ENCODE data around the gene PPP2R2B.

PPP2R2B gene

GRCh38 chr5:146877178-146877681 lies 1.3 kb downstream of the PPP2R2B start:
- peaks cover 2% of the 10 kb centered on the region for H3K27me3 ChIP-seq (replicated peaks; ENCODE audit: control insufficient read depth, insufficient read depth, low read length)
- no peaks in the 10 kb centered on the region for H3K36me3 ChIP-seq (ENCODE audit: control insufficient read depth, insufficient read depth, low read length)
- H3K4me3 ChIP-seq (replicated peaks; ENCODE audit: low read depth, low read length): no peak overlapping the region; the same call in 1 of the 2 replicates
- TF ChIP-seq CTCF (IDR thresholded peaks at IDR 0.05; ENCODE audit: insufficient read depth, low read length, poor library complexity, severe bottlenecking): no peak
- no peak for DNase-seq (ENCODE audit: extremely low read depth, insufficient read length)

GRCh38 chr5:146873186-146873917 lies 5.2 kb downstream of the PPP2R2B start:
- peaks cover 2% of the 10 kb centered on the region for H3K27me3 ChIP-seq (replicated peaks; ENCODE audit: control insufficient read depth, insufficient read depth, low read length)
- TF ChIP-seq CTCF (IDR thresholded peaks at IDR 0.05; ENCODE audit: insufficient read depth, low read length, poor library complexity, severe bottlenecking): no peak
- DNase-seq (ENCODE audit: extremely low read depth, insufficient read length): no peak
- H3K4me3 ChIP-seq (replicated peaks; ENCODE audit: low read depth, low read length): no peak overlapping the region
- H3K36me3 ChIP-seq (ENCODE audit: control insufficient read depth, insufficient read depth, low read length): no peaks in the 10 kb centered on the region

GRCh38 chr5:146872188-146872587 lies 6.4 kb downstream of the PPP2R2B start:
- no peak for DNase-seq (ENCODE audit: extremely low read depth, insufficient read length)
- H3K36me3 ChIP-seq (ENCODE audit: control insufficient read depth, insufficient read depth, low read length): no peaks in the 10 kb centered on the region
- H3K4me3 ChIP-seq (replicated peaks; ENCODE audit: low read depth, low read length): no peak overlapping the region
- TF ChIP-seq CTCF (IDR thresholded peaks at IDR 0.05; ENCODE audit: insufficient read depth, low read length, poor library complexity, severe bottlenecking): no peak
- H3K27me3 ChIP-seq (replicated peaks; ENCODE audit: control insufficient read depth, insufficient read depth, low read length): peaks cover 2% of the 10 kb centered on the region; the same call in 1 of the 2 replicates

- DNase-seq (ENCODE audit: extremely low read depth, insufficient read length): no peak
- H3K4me3 ChIP-seq (replicated peaks; ENCODE audit: low read depth, low read length): no peak overlapping the region
- no peaks in the 10 kb centered on the region for H3K36me3 ChIP-seq (ENCODE audit: control insufficient read depth, insufficient read depth, low read length)
- TF ChIP-seq CTCF (IDR thresholded peaks at IDR 0.05; ENCODE audit: insufficient read depth, low read length, poor library complexity, severe bottlenecking): no peak
- H3K27me3 ChIP-seq (replicated peaks; ENCODE audit: control insufficient read depth, insufficient read depth, low read length): no peaks in the 10 kb centered on the region
Observed at GRCh38 chr5:146867996-146868708, 10.4 kb downstream of the PPP2R2B start.

GRCh38 chr5:146866263-146866662 lies 12.3 kb downstream of the PPP2R2B start:
- no peak for TF ChIP-seq CTCF (IDR thresholded peaks at IDR 0.05; ENCODE audit: insufficient read depth, low read length, poor library complexity, severe bottlenecking)
- H3K4me3 ChIP-seq (replicated peaks; ENCODE audit: low read depth, low read length): no peak overlapping the region
- H3K27me3 ChIP-seq (replicated peaks; ENCODE audit: control insufficient read depth, insufficient read depth, low read length): no peaks in the 10 kb centered on the region
- no peaks in the 10 kb centered on the region for H3K36me3 ChIP-seq (ENCODE audit: control insufficient read depth, insufficient read depth, low read length)
- no peak for DNase-seq (ENCODE audit: extremely low read depth, insufficient read length)

Data from GM06990 (cell line).